HepG2 (cell line): ENCODE results near the gene RAPGEF5.

Source experiments
- ATF4 ChIP-seq, 2 experiments: fragments of 450-650 bp in 1 of 2; sonication (generic) in 1 of 2; formaldehyde crosslinking; IDR thresholded peaks; 2 replicates each; pipeline versions ENCODE4 v1.5.0 to v1.8.0; 2020 to 2022; ENCODE audit warnings: mild to moderate bottlenecking in 1 of 2, missing genetic modification reagents in 1 of 2
- CTCF ChIP-seq: sonication (generic); formaldehyde crosslinking; IDR thresholded peaks from 2 replicates; pipeline ENCODE4 v1.5.0; 2020; ENCODE audit warnings: mild to moderate bottlenecking, missing genetic modification reagents, moderate library complexity
- EP300 ChIP-seq, 3 experiments: sonication (generic) in 1 of 3; formaldehyde crosslinking in 1 of 3; IDR thresholded peaks; 2 replicates each; pipeline versions ENCODE4 v1.5.1 to v1.6.1; 2011 to 2020; ENCODE audit warnings: low read depth in 2 of 3, low read length in 2 of 3, borderline replicate concordance in 1 of 3, improper control_type of control experiment in 1 of 3, mild to moderate bottlenecking in 1 of 3, missing genetic modification reagents in 1 of 3, moderate library complexity in 1 of 3
- HBP1 ChIP-seq: IDR thresholded peaks from 2 replicates; pipeline ENCODE4 v1.6.1; 2016; ENCODE audit warnings: low read depth, control low read depth
- HNF4G ChIP-seq, 2 experiments: sonication (generic) in 1 of 2; formaldehyde crosslinking in 1 of 2; IDR thresholded peaks; 2 replicates each; pipeline versions ENCODE4 v1.4.0 to v1.6.1; 2011 to 2020; ENCODE audit warnings: borderline replicate concordance in 2 of 2, low read depth in 2 of 2, mild to moderate bottlenecking in 2 of 2, low read length in 1 of 2, missing genetic modification reagents in 1 of 2, moderate library complexity in 1 of 2
- JUN ChIP-seq: sonication (generic); formaldehyde crosslinking; IDR thresholded peaks from 2 replicates; pipeline ENCODE4 v1.4.0; 2020; ENCODE audit warnings: mild to moderate bottlenecking, missing genetic modification reagents
- KLF6 ChIP-seq: IDR thresholded peaks from 2 replicates; pipeline ENCODE4 v1.8.0; 2016; ENCODE audit warnings: missing biosample characterization, missing genetic modification reagents
- MXD3 ChIP-seq: IDR thresholded peaks from 2 replicates; pipeline ENCODE4 v1.6.1; 2016; ENCODE audit warnings: mild to moderate bottlenecking, missing biosample characterization, missing genetic modification reagents
- NFYB ChIP-seq: sonication (generic); formaldehyde crosslinking; IDR thresholded peaks from 2 replicates; pipeline ENCODE4 v1.4.0; 2020; ENCODE audit warnings: missing genetic modification reagents
- PREB ChIP-seq: sonication (generic); formaldehyde crosslinking; IDR thresholded peaks from 2 replicates; pipeline ENCODE4 v1.4.0; 2020; ENCODE audit warnings: missing genetic modification reagents
- TARDBP ChIP-seq: sonication (generic); formaldehyde crosslinking; IDR thresholded peaks from 2 replicates; pipeline ENCODE4 v1.8.0; 2022; ENCODE audit warnings: mild to moderate bottlenecking, missing genetic modification reagents
- TCF12 ChIP-seq, 2 experiments: fragments of 450-650 bp in 1 of 2; sonication (generic) in 1 of 2; formaldehyde crosslinking in 1 of 2; IDR thresholded peaks; 2 replicates each; pipeline versions ENCODE4 v1.6.1 to v1.8.0; 2017 to 2022; ENCODE audit warnings: antibody characterized with exemption in 1 of 2, mild to moderate bottlenecking in 1 of 2, missing genetic modification reagents in 1 of 2, moderate library complexity in 1 of 2
- ZBTB2 ChIP-seq: sonication (generic); formaldehyde crosslinking; IDR thresholded peaks from 2 replicates; pipeline ENCODE4 v1.8.0; 2022; ENCODE audit warnings: low read depth, missing genetic modification reagents
- ZNF576 ChIP-seq: sonication (generic); formaldehyde crosslinking; IDR thresholded peaks from 2 replicates; pipeline ENCODE4 v1.4.0; 2020; ENCODE audit warnings: mild to moderate bottlenecking, missing genetic modification reagents

GRCh38 chr7:22223807-22224206, 133.1 kb downstream of the RAPGEF5 start:
- no peak for TF ChIP-seq EP300 (IDR thresholded peaks at IDR 0.05; ENCODE audit: low read depth in 2 of 2, low read length in 2 of 2)
- no peak for TF ChIP-seq EP300 (CRISPR knock-in tag; IDR thresholded peaks at IDR 0.05; ENCODE audit: borderline replicate concordance)
- TF ChIP-seq HNF4G (IDR thresholded peaks at IDR 0.05; ENCODE audit: borderline replicate concordance, low read depth, low read length) = no peak
- no peak for TF ChIP-seq HNF4G (CRISPR knock-in tag; IDR thresholded peaks at IDR 0.05; ENCODE audit: borderline replicate concordance, low read depth)
- TF ChIP-seq CTCF (CRISPR knock-in tag) = no peak
- no peak for TF ChIP-seq TARDBP
- no peak for TF ChIP-seq ATF4 (CRISPR knock-in tag; IDR thresholded peaks at IDR 0.05)
- TF ChIP-seq HBP1 = no peak
- no peak for TF ChIP-seq TCF12 (IDR thresholded peaks at IDR 0.05)
- no peak for TF ChIP-seq TCF12 (CRISPR knock-in tag; IDR thresholded peaks at IDR 0.05)
- no peak for TF ChIP-seq PREB (CRISPR knock-in tag)
- no peak for TF ChIP-seq KLF6 (CRISPR knock-in tag)
- no peak for TF ChIP-seq ZBTB2 (CRISPR knock-in tag)
- TF ChIP-seq NFYB (CRISPR knock-in tag) = no peak
- no peak for TF ChIP-seq JUN (CRISPR knock-in tag)
- no peak for TF ChIP-seq MXD3 (CRISPR knock-in tag)
- no peak for TF ChIP-seq ZNF576 (CRISPR knock-in tag)
